ENCODE measurements around the gene TPSD1. TPM values are rescaled to one million over a fixed set of nuclear protein-coding genes. Genes with fewer than 3 reads are reported as not detected.
A peak's percentile ranks its signal among the peaks of the same experiment; 100 is the strongest.

The TPSD1 gene
- total and polyA plus RNA-seq, 9 of the 15 experiments (the other 6 are each of a cell fraction or from before 2014, with no cell fraction given), result not detected

- H3K9ac ChIP-seq (ENCODE audit: insufficient read depth in 1 of 2, low read depth in 2 of 2, low read length in 2 of 2), result peak overlapping the region in 1 of 2 experiments; percentile 48; a peak in 2 of 4 replicates
- DNase-seq (ENCODE audit: extremely low read depth in 1 of 4, low spot score in 3 of 4) (peak in 2 of 4 experiments; percentile 41 to 46), ATAC-seq (peak; percentile 25; the same call in 2 of the 3 replicates), FAIRE-seq (no peak)
- peak overlapping the region; percentile 24; the same call in 1 of the 2 replicates for H3K4me3 ChIP-seq
- H3K9me3 ChIP-seq (replicated peaks; ENCODE audit: control insufficient read depth, insufficient read depth, low read depth, low read length), result no peaks in the 10 kb centered on the region
- peaks cover 55 to 92% of the 10 kb centered on the region in 2 experiments for H3K27me3 ChIP-seq (ENCODE audit: control insufficient read depth in 2 of 2, insufficient read depth in 2 of 2, low read length in 2 of 2)
- H3K27ac ChIP-seq (ENCODE audit: extremely low read depth, low read depth, low read length), result no peak overlapping the region
- peaks cover 0 to 73% of the 10 kb centered on the region in 2 experiments; a peak in 2 of 5 replicates for H3K4me1 ChIP-seq (replicated peaks in 1 of 2; ENCODE audit: control insufficient read depth in 2 of 2, insufficient read depth in 2 of 2, low read length in 2 of 2)
- CTCF ChIA-PET (ENCODE audit: low intra/inter-chr PET ratio), result no interaction called here
- no TSS peak for BruUV-seq (replicated peaks)
- H3K79me2 ChIP-seq (ENCODE audit: control insufficient read depth, insufficient read depth, low read length), result no peaks in the 10 kb centered on the region
- intact Hi-C loops (cut with micrococcal nuclease) (no loop called here), in situ Hi-C loops (cut with MboI) (no loop called here)
- H3K9me1 ChIP-seq (ENCODE audit: control insufficient read depth, insufficient read depth, low read length), result no peaks in the 10 kb centered on the region
- TF ChIP-seq ESRRA (IDR thresholded peaks at IDR 0.05; ENCODE audit: borderline replicate concordance, low read depth) (peak; percentile 77), ZKSCAN3 (CRISPR knock-in tag; IDR thresholded peaks at IDR 0.05) (no peak), SETDB1 (IDR thresholded peaks at IDR 0.05; ENCODE audit: low read length) (no peak), SPI1 (IDR thresholded peaks at IDR 0.05; ENCODE audit: borderline replicate concordance, low read depth, low read length) (no peak), KLF1 (tag; IDR thresholded peaks at IDR 0.05) (no peak), HNRNPL (IDR thresholded peaks at IDR 0.05; ENCODE audit: low read depth, low read length) (no peak), NFIX (CRISPR knock-in tag; IDR thresholded peaks at IDR 0.05; ENCODE audit: low read depth) (no peak), CHD4 (IDR thresholded peaks at IDR 0.05; ENCODE audit: insufficient read depth, insufficient replicate concordance, low read depth, low read length, poor library complexity, severe bottlenecking) (no peak), SP1 (CRISPR knock-in tag; IDR thresholded peaks at IDR 0.05) (0 out of 2 replicates have a peak, but pooled peaks have one; percentile 11), ZZZ3 (IDR thresholded peaks at IDR 0.05) (no peak)
- no peak overlapping the region for H2AFZ ChIP-seq (ENCODE audit: low read depth, low read length)
- POLR2A ChIA-PET, result interaction anchor here (0.7 kb wide), 1 partner anchor 148 kb away, joined by 3 read pairs; the partner anchor contains the start of gene SSTR5
- peaks cover 20% of the 10 kb centered on the region for H4K20me1 ChIP-seq (replicated peaks; ENCODE audit: control insufficient read depth, insufficient read depth, low read length)
- 6% methylated on average over 32 of the region's 48 CpGs for WGBS (ENCODE audit: insufficient coverage, low coverage, missing lambda C conversion rate)
- H3K4me2 ChIP-seq (ENCODE audit: insufficient read depth, low read length), result peak overlapping the region; percentile 11; the same call in 1 of the 2 replicates
- H3K36me3 ChIP-seq (ENCODE audit: control insufficient read depth, insufficient read depth, low read length), result no peaks in the 10 kb centered on the region
These were observed 34.8 kb upstream of the TPSD1 start for GRCh38 chr16:1220841-1221627.
